Thyroid gland (tissue), 4 donors: ENCODE measurements around the gene RDM1.

Experiments used
- CTCF ChIP-seq, 6 experiments: fragments of 200-600 bp in 3 of 6; fragments of 450-650 bp in 3 of 6; sonication (generic) in 3 of 6; IDR thresholded peaks; one replicate each; pipeline ENCODE4 v1.5.1; 2016 to 2019; ENCODE audit warnings: antibody characterized with exemption in 6 of 6, mild to moderate bottlenecking in 2 of 6, inconsistent platforms in 1 of 6, moderate library complexity in 1 of 6
- POLR2A ChIP-seq, 2 donors: fragments of 450-650 bp; IDR thresholded peaks; one replicate each; pipeline ENCODE4 v1.6.1; 2017; ENCODE audit warnings: antibody characterized with exemption in 2 of 2, mild to moderate bottlenecking in 2 of 2, moderate library complexity in 1 of 2

- TF ChIP-seq CTCF (IDR thresholded peaks at IDR 0.05), result no peak
- TF ChIP-seq POLR2A (IDR thresholded peaks at IDR 0.05), result no peak
Observed at GRCh38 chr17:35920229-35920628, 10.3 kb downstream of the RDM1 start.
